H1 (cell line): Measurements from ENCODE around the gene TFAP2D. TPM values are rescaled to one million over a fixed set of nuclear protein-coding genes. Genes with fewer than 3 reads are reported as not detected.

Source experiments
- CTCF ChIP-seq, 3 experiments: IDR thresholded peaks; 1 replicate in 2 of 3; 2 replicates in 1 of 3; pipeline versions ENCODE4 v1.5.1 to v1.6.1; 2011; ENCODE audit warnings: low read length in 3 of 3, mild to moderate bottlenecking in 3 of 3, inconsistent platforms in 2 of 3, low read depth in 1 of 3, moderate library complexity in 1 of 3; ENCODE audit not compliant: insufficient read depth in 1 of 3; ENCODE audit errors: control extremely low read depth in 1 of 3
- JUND ChIP-seq: IDR thresholded peaks from 2 replicates; pipeline ENCODE4 v1.6.1; 2011; ENCODE audit warnings: mild to moderate bottlenecking, improper control_type of control experiment, low read length
- KDM4A ChIP-seq: IDR thresholded peaks from one replicate; pipeline ENCODE4 v1.7.1; 2012; ENCODE audit warnings: low read depth, mild to moderate bottlenecking, moderate library complexity, low read length, inconsistent platforms; ENCODE audit not compliant: severe bottlenecking
- polyA plus RNA-seq, 7 experiments: library from polyadenylated mRNA; depleted of rRNA in 3 of 7; stranded (reverse) in 5 of 7; unstranded in 2 of 7; fragments of >200 nt in 5 of 7; fragments of 200-250 nt in 2 of 7; gene quantifications; 1 replicate in 5 of 7; 2 replicates in 1 of 7; 4 replicates in 1 of 7; pipeline versions ENCODE4 v1.2.1 to v1.2.3, GENCODE V29; 2011 to 2013; ENCODE audit warnings: missing spikeins in 2 of 7, mixed read lengths in 2 of 7
- total RNA-seq: library from RNA; stranded (reverse); fragmentation: NEBNext Ultra II Directional; extraction: Animal tissue kit (Norgen Biotek cat#: 25700); gene quantifications from 2 replicates; pipeline ENCODE4 v1.2.1, GENCODE V29; 2021

The TFAP2D gene
- total and polyA plus RNA-seq, 2 of the 8 experiments (the other 6 are each of a cell fraction or from before 2014, with no cell fraction given), result not detected

- TF ChIP-seq CTCF (IDR thresholded peaks at IDR 0.05; ENCODE audit: control extremely low read depth in 1 of 3, insufficient read depth in 1 of 3, low read depth in 1 of 3, low read length in 3 of 3), result no peak
- TF ChIP-seq KDM4A, result no peak
- TF ChIP-seq JUND, result no peak
Observed at GRCh38 chr6:50666089-50666488, 47.2 kb upstream of the TFAP2D start (continued).
